WTC11 (cell line): ENCODE results near the gene DCTN5. TPM values are rescaled to one million over a fixed set of nuclear protein-coding genes. Genes with fewer than 3 reads are reported as not detected.

Experiments
- ATAC-seq: fragments of 200-7000 bp; cut with Tn5 transposase; 2 replicates; pipeline ENCODE4 v1.10.0; 2021; ENCODE audit warnings: mild to moderate bottlenecking, moderate library complexity
- CTCF ChIA-PET: fragments of 300-600 bp; sonication (Branson Sonifier 250); formaldehyde crosslinking; loops from one replicate; lab custom pipeline; 2021; ENCODE audit warnings: antibody characterized with exemption; lab: Charles Lee
- POLR2A ChIA-PET: fragments of 350-600 bp; sonication (Branson Sonifier 250); formaldehyde crosslinking; loops from one replicate; lab custom pipeline; 2021; ENCODE audit warnings: antibody characterized with exemption; lab: Charles Lee
- DNase-seq: peaks from one replicate; pipeline ENCODE4 v3.0.0; 2021; ENCODE audit warnings: low spot score
- H3K27ac Mint-ChIP-seq: 2 replicates; pipeline ENCODE4 v1.8.0; 2021; ENCODE audit warnings: mixed read lengths
- H3K27me3 Mint-ChIP-seq: 2 replicates; pipeline ENCODE4 v1.8.0; 2021; ENCODE audit warnings: low read depth, mild to moderate bottlenecking, moderate library complexity, mixed read lengths
- H3K36me3 Mint-ChIP-seq: 2 replicates; pipeline ENCODE4 v1.8.0; 2021; ENCODE audit warnings: mixed read lengths
- H3K4me1 Mint-ChIP-seq: 2 replicates; pipeline ENCODE4 v1.8.0; 2022; ENCODE audit warnings: mixed read lengths
- H3K4me3 Mint-ChIP-seq: 2 replicates; pipeline ENCODE4 v1.8.0; 2021; ENCODE audit warnings: mild to moderate bottlenecking, moderate library complexity, mixed read lengths
- H3K9me3 Mint-ChIP-seq: 2 replicates; pipeline ENCODE4 v1.8.0; 2021; ENCODE audit warnings: mixed read lengths
- ARID4B ChIP-seq: sonication (generic); formaldehyde crosslinking; IDR thresholded peaks from 2 replicates; pipeline ENCODE4 v1.8.0; 2023; ENCODE audit warnings: missing genetic modification reagents, mild to moderate bottlenecking, borderline replicate concordance
- ATF1 ChIP-seq: sonication (generic); formaldehyde crosslinking; IDR thresholded peaks from 2 replicates; pipeline ENCODE4 v1.8.1; 2023; ENCODE audit warnings: mild to moderate bottlenecking, moderate library complexity, missing genetic modification reagents
- CDX4 ChIP-seq: fragments of 250-450 bp; sonication (Bioruptor Pico); IDR thresholded peaks from 2 replicates; pipeline ENCODE4 v1.9.0; 2021; ENCODE audit warnings: moderate library complexity, mild to moderate bottlenecking, inconsistent platforms, borderline replicate concordance
- CREB1 ChIP-seq: sonication (generic); formaldehyde crosslinking; IDR thresholded peaks from 2 replicates; pipeline ENCODE4 v1.8.0; 2023; ENCODE audit warnings: mild to moderate bottlenecking, missing genetic modification reagents
- CREM ChIP-seq: sonication (generic); formaldehyde crosslinking; IDR thresholded peaks from 2 replicates; pipeline ENCODE4 v1.8.1; 2022; ENCODE audit warnings: mild to moderate bottlenecking, missing genetic modification reagents, moderate library complexity
- CTCF ChIP-seq: fragments of 200-600 bp; IDR thresholded peaks from 2 replicates; pipeline ENCODE4 v1.8.0; 2022; ENCODE audit warnings: antibody characterized with exemption
- ESRRA ChIP-seq: sonication (generic); formaldehyde crosslinking; IDR thresholded peaks from 2 replicates; pipeline ENCODE4 v1.8.1; 2022; ENCODE audit warnings: mild to moderate bottlenecking, missing genetic modification reagents, borderline replicate concordance
- FOXP4 ChIP-seq: sonication (generic); formaldehyde crosslinking; IDR thresholded peaks from 2 replicates; pipeline ENCODE4 v1.8.0; 2022; ENCODE audit warnings: mild to moderate bottlenecking, missing genetic modification reagents
- GTF2I ChIP-seq: fragments of 250-450 bp; sonication (Bioruptor Pico); conservative IDR thresholded peaks from 2 replicates; pipeline ENCODE4 v1.4.0; 2021; ENCODE audit warnings: mild to moderate bottlenecking
- HMGXB4 ChIP-seq: sonication (generic); formaldehyde crosslinking; IDR thresholded peaks from 2 replicates; pipeline ENCODE4 v1.8.1; 2023; ENCODE audit warnings: mild to moderate bottlenecking, moderate library complexity, missing genetic modification reagents
- JUN ChIP-seq: sonication (generic); formaldehyde crosslinking; IDR thresholded peaks from 2 replicates; pipeline ENCODE4 v1.8.0; 2023; ENCODE audit warnings: mild to moderate bottlenecking, missing genetic modification reagents
- RELA ChIP-seq: sonication (generic); formaldehyde crosslinking; IDR thresholded peaks from 2 replicates; pipeline ENCODE4 v1.8.1; 2022; ENCODE audit warnings: missing genetic modification reagents, mild to moderate bottlenecking, borderline replicate concordance
- SMAD3 ChIP-seq: sonication (generic); formaldehyde crosslinking; IDR thresholded peaks from 2 replicates; pipeline ENCODE4 v1.8.0; 2022; ENCODE audit warnings: missing genetic modification reagents, mild to moderate bottlenecking, borderline replicate concordance
- TCF7 ChIP-seq: sonication (generic); formaldehyde crosslinking; IDR thresholded peaks from 2 replicates; pipeline ENCODE4 v1.8.0; 2022; ENCODE audit warnings: mild to moderate bottlenecking, low read depth, missing genetic modification reagents, moderate library complexity
- TEAD1 ChIP-seq: sonication (generic); formaldehyde crosslinking; IDR thresholded peaks from 2 replicates; pipeline ENCODE4 v1.8.0; 2022; ENCODE audit warnings: mild to moderate bottlenecking, missing genetic modification reagents
- TEAD4 ChIP-seq: sonication (generic); formaldehyde crosslinking; IDR thresholded peaks from 2 replicates; pipeline ENCODE4 v1.8.0; 2022; ENCODE audit warnings: mild to moderate bottlenecking, missing genetic modification reagents
- ZNF138 ChIP-seq: sonication (generic); formaldehyde crosslinking; conservative IDR thresholded peaks from 2 replicates; pipeline ENCODE4 v1.8.1; 2022; ENCODE audit warnings: mild to moderate bottlenecking, moderate library complexity, missing genetic modification reagents
- ZNF425 ChIP-seq: fragments of 250-450 bp; sonication (Bioruptor Pico); conservative IDR thresholded peaks from 2 replicates; pipeline ENCODE4 v1.9.0; 2021; ENCODE audit warnings: mild to moderate bottlenecking
- total RNA-seq: library from RNA; stranded (reverse); gene quantifications from 3 replicates; pipeline ENCODE4 v1.2.3, GENCODE V29; 2021

Gene DCTN5
- total RNA-seq, 1 experiment from 2014 or later: 65.8 TPM

GRCh38 chr16:23704772-23705516, 63.7 kb downstream of the DCTN5 start (continued):
- TF ChIP-seq ARID4B (CRISPR knock-in tag) (no peak), ESRRA (CRISPR knock-in tag) (no peak), HMGXB4 (no peak), TEAD4 (no peak), TCF7 (CRISPR knock-in tag) (no peak), ZNF138 (CRISPR knock-in tag) (no peak), JUN (CRISPR knock-in tag) (no peak), FOXP4 (CRISPR knock-in tag) (no peak)
- TF ChIP-seq, all 79 proteins: peak for 0

- Mint-ChIP-seq H3K4me1 (peaks cover 10% of the 10 kb centered on the region), H3K9me3 (peaks cover 32% of the 10 kb centered on the region), H3K36me3 (peaks cover 24% of the 10 kb centered on the region), H3K27ac (no peak overlapping the region), H3K27me3 (peaks cover 32% of the 10 kb centered on the region), H3K4me3 (no peak overlapping the region)
- POLR2A ChIA-PET: no interaction called here
- ATAC-seq: no peak
- no peak for DNase-seq
- TF ChIP-seq RELA (CRISPR knock-in tag) (no peak), GTF2I (no peak)
- CTCF ChIA-PET: no interaction called here
Measured at GRCh38 chr16:23705517-23705902, 64.2 kb downstream of the DCTN5 start.

- Mint-ChIP-seq H3K36me3 (peaks cover 24% of the 10 kb centered on the region), H3K4me1 (peaks cover under 1% of the 10 kb centered on the region; the same call in 1 of the 2 replicates), H3K27me3 (peaks cover 41% of the 10 kb centered on the region), H3K4me3 (no peak overlapping the region), H3K27ac (no peak overlapping the region), H3K9me3 (peaks cover 33% of the 10 kb centered on the region)
- DNase-seq (no peak), ATAC-seq (no peak)
- CTCF ChIA-PET: no interaction called here
- POLR2A ChIA-PET: no interaction called here
- TF ChIP-seq CTCF: no peak
- TF ChIP-seq ATF1 (CRISPR knock-in tag): no peak
- no peak for TF ChIP-seq CREM (CRISPR knock-in tag)
- TF ChIP-seq CDX4 (CRISPR knock-in tag): no peak
- TF ChIP-seq CREB1: no peak
- TF ChIP-seq JUN (CRISPR knock-in tag): no peak
- TF ChIP-seq SMAD3 (CRISPR knock-in tag): no peak
- TF ChIP-seq TEAD1 (CRISPR knock-in tag): no peak
- no peak for TF ChIP-seq ZNF425 (CRISPR knock-in tag)
- TF ChIP-seq RELA (CRISPR knock-in tag): no peak
Measured at GRCh38 chr16:23706439-23706838, 65.2 kb downstream of the DCTN5 start.
